ENCODE data around the gene GOSR1.
"Not testable (repeated sequence)": the region's sequence is repeated elsewhere in the genome, so short reads cannot be mapped to it uniquely, and the experiment has no call there.

Gene GOSR1

DNA sequence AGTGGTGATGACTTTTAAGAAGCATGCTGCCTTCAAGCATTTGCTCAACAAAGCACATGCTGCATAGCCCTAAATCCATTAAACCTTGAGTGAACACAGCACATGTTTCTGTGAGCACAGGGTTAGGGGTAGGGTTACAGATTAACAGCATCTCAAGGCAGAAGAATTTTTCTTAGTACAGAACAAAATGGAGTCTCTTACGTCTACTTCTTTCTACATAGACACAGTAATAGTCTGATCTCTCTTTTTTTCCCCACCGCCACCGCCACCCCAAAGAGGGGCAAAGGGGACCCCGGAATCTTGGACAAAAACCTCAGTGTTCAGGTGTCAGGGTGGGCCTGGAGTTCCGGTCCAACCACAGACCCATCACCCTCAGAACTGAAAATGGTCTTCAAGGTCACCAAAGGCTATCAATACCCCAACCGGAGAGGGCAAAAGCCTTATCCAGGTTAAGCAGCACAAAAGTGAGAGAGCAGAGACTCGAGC, 86.7 kb downstream of the GOSR1 start:
- not testable (repeated sequence) for H3K79me2 ChIP-seq (ENCODE audit: insufficient read depth, low read length); H3K27me3 ChIP-seq (ENCODE audit: low read length); H3K4me2 ChIP-seq (ENCODE audit: low read depth, low read length, poor library complexity, severe bottlenecking); H3K9ac ChIP-seq (ENCODE audit: low read length); H3K4me3 ChIP-seq (ENCODE audit: insufficient read depth, low read length, poor library complexity, severe bottlenecking); H4K20me1 ChIP-seq (ENCODE audit: low read depth, low read length); H2AFZ ChIP-seq (ENCODE audit: low read depth, low read length, severe bottlenecking); H3F3A ChIP-seq (ENCODE audit: insufficient read depth); H3K9me3 ChIP-seq (ENCODE audit: insufficient read depth, low read length); H3K36me3 ChIP-seq (ENCODE audit: low read length); H3K27ac ChIP-seq (ENCODE audit: low read depth, low read length); H3K9me2 ChIP-seq (replicated peaks; ENCODE audit: insufficient read depth, low read length)

DNA sequence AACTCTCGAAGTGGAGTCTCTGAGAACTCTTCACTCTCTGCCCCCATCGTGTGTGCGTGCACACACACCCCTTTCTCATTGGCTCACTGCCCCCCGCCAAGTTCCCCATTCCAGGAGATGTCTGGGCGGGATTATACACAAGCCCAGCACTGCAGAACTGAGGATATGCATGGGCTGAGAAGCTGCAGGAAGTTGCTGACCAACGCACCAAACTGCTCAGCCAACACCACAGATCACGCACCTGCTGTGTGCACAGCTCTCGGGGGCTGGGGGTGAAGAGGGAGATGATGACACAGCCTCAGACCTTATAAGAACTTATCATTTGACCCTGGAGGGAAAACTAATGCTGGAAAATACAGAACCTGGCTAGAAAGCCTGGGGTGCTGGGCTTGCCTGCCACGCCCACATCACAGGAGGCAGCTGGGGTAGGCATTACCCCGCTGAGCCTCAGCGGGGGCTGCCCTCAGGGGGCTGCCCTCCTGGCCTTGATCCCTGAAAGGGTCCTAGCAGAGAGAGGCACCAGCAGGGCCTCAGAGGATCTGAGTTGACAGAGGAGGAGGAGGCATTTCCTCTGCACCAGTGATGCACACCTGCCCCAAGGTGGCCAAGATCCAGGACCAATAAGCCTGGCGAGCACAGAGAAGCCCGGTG, 87.3 kb downstream of the GOSR1 start:
- H3K79me2 ChIP-seq (ENCODE audit: insufficient read depth, low read length); H3K9me2 ChIP-seq (replicated peaks; ENCODE audit: insufficient read depth, low read length); H3K27ac ChIP-seq (ENCODE audit: low read depth, low read length); H3K4me2 ChIP-seq (ENCODE audit: low read depth, low read length, poor library complexity, severe bottlenecking); H3K4me3 ChIP-seq (ENCODE audit: insufficient read depth, low read length, poor library complexity, severe bottlenecking); H4K20me1 ChIP-seq (ENCODE audit: low read depth, low read length); H3K9ac ChIP-seq (ENCODE audit: low read length); H3F3A ChIP-seq (ENCODE audit: insufficient read depth); H3K36me3 ChIP-seq (ENCODE audit: low read length); H3K27me3 ChIP-seq (ENCODE audit: low read length); H3K9me3 ChIP-seq (ENCODE audit: insufficient read depth, low read length); H2AFZ ChIP-seq (ENCODE audit: low read depth, low read length, severe bottlenecking): not testable (repeated sequence)

DNA sequence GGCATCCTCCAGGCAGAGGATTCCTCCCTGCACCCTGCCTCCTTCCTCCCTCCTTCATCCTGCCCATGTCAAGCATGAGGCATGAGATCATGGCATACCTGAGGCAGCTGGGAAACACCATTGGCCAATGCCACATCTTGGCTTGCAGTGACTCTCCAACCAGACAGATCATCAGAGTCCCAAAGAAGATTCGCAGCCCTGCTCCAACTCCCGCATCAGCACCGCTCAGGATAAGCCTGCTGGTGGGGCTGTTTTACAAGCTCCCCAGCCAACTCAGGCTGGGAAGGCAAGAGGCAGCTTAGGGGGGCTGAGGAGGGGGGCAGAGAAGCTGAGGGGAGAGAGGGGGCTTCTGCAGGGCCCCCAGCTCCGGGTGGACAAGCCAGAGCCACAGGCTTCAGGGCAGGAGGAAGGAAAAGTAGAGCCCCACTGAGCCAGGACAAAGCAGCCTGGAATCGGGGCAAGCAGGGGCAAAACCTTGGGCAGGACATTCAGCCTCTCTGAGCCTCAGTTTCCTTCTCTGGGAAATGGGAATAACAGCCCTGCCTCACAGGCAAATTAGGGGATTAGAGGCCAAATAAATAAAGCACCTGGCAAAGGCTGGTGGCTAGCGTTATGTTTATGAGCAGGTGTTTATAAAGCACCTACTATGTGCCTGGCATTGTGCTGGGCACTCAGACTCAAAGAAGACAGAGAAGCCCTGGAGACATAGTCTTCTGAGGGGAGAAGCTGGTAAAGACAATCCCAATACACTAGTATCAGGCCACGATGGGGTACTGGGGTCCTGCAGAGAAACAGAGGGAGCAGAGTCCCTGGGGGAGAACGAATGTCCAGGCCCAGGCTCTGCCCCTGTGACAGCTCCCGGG, 88.1 kb downstream of the GOSR1 start:
- H3K4me2 ChIP-seq (ENCODE audit: low read depth, low read length, poor library complexity, severe bottlenecking) = no peak overlapping the region
- TF ChIP-seq EZH2phosphoT487 (conservative IDR thresholded peaks at IDR 0.05; ENCODE audit: low read length) = no peak
- TF ChIP-seq, protein P1, sequence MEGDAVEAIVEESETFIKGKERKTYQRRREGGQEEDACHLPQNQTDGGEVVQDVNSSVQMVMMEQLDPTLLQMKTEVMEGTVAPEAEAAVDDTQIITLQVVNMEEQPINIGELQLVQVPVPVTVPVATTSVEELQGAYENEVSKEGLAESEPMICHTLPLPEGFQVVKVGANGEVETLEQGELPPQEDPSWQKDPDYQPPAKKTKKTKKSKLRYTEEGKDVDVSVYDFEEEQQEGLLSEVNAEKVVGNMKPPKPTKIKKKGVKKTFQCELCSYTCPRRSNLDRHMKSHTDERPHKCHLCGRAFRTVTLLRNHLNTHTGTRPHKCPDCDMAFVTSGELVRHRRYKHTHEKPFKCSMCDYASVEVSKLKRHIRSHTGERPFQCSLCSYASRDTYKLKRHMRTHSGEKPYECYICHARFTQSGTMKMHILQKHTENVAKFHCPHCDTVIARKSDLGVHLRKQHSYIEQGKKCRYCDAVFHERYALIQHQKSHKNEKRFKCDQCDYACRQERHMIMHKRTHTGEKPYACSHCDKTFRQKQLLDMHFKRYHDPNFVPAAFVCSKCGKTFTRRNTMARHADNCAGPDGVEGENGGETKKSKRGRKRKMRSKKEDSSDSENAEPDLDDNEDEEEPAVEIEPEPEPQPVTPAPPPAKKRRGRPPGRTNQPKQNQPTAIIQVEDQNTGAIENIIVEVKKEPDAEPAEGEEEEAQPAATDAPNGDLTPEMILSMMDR (IDR thresholded peaks at IDR 0.05; ENCODE audit: insufficient read depth, low read length, poor library complexity, severe bottlenecking) = no peak
- H4K20me1 ChIP-seq (ENCODE audit: low read depth, low read length) = no peaks in the 10 kb centered on the region
- H3K27me3 ChIP-seq (ENCODE audit: low read length) = no peaks in the 10 kb centered on the region
- H3K79me2 ChIP-seq (ENCODE audit: insufficient read depth, low read length) = no peaks in the 10 kb centered on the region
- no peak overlapping the region for H3K4me3 ChIP-seq (ENCODE audit: insufficient read depth, low read length, poor library complexity, severe bottlenecking)
- no peak overlapping the region for H2AFZ ChIP-seq (ENCODE audit: low read depth, low read length, severe bottlenecking)
- H3K9me2 ChIP-seq (replicated peaks; ENCODE audit: insufficient read depth, low read length) = no peaks in the 10 kb centered on the region
- H3K9ac ChIP-seq (ENCODE audit: low read length) = no peak overlapping the region
- no peak overlapping the region for H3K27ac ChIP-seq (ENCODE audit: low read depth, low read length)
- H3K36me3 ChIP-seq (ENCODE audit: low read length) = no peaks in the 10 kb centered on the region
- no peaks in the 10 kb centered on the region for H3K9me3 ChIP-seq (ENCODE audit: insufficient read depth, low read length)
- H3F3A ChIP-seq (ENCODE audit: insufficient read depth) = no peaks in the 10 kb centered on the region

DNA sequence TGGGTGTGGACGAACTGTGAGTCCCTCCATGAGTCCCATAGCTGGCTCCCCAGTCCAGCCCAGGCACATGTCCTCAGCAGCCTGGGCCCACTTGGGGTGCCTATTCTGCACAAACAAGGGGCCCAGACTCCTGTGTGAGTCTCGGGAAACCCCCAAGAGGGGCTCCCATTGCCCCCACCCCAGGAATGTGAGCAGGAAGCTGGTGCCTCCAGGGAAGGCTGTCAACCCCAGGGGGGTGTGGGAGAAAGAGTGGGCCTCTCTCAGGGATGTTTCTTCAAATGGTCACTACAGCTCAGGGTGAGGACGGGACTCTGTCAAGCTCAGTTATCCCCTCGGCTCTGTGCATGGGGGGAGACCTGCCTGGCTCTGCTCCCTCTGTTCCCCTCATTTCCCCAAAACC, 88.9 kb downstream of the GOSR1 start:
- not testable (repeated sequence) for H3K9me3 ChIP-seq (ENCODE audit: insufficient read depth, low read length); H3K27ac ChIP-seq (ENCODE audit: low read depth, low read length); H3K4me2 ChIP-seq (ENCODE audit: low read depth, low read length, poor library complexity, severe bottlenecking); H3K79me2 ChIP-seq (ENCODE audit: insufficient read depth, low read length); H3K9ac ChIP-seq (ENCODE audit: low read length); H2AFZ ChIP-seq (ENCODE audit: low read depth, low read length, severe bottlenecking); H3K9me2 ChIP-seq (replicated peaks; ENCODE audit: insufficient read depth, low read length); H3K36me3 ChIP-seq (ENCODE audit: low read length); H3K4me3 ChIP-seq (ENCODE audit: insufficient read depth, low read length, poor library complexity, severe bottlenecking); H3K27me3 ChIP-seq (ENCODE audit: low read length); H4K20me1 ChIP-seq (ENCODE audit: low read depth, low read length); H3F3A ChIP-seq (ENCODE audit: insufficient read depth)

DNA sequence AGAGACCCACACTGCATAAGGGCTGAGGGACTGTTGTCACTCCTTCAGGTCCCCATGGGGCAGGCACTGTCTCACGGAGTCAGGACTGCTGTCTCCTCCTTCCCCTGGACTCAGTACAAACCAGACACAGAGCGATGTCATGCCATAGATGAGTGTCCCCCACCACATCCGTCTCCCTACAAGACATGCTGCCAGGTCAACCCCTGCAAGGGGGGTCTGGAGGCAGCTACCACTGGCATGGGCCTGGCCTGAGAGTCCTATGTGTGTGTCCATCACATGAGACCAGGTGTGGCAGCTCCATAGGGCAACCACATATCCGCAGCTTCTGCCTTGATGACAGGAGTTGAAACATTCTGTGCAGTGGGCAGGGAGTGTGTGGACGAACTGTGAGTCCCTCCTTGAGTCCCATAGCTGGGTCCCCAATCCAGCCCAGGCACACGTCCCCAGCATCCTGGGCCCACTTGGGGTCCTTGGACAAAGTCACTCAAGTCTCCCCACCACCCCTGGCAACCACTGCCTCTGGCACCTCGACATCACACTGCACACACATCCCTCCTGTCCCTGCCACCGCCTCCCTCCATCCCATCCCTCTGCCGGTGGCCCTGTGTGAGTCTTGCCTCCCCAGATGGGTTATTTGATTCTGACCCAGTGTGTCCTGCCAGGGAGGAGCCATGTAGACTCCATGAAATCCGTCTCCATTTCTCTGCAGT, 89.5 kb downstream of the GOSR1 start:
- not testable (repeated sequence) for H3K9ac ChIP-seq (ENCODE audit: low read length); H3K9me3 ChIP-seq (ENCODE audit: insufficient read depth, low read length); H3K36me3 ChIP-seq (ENCODE audit: low read length); H3F3A ChIP-seq (ENCODE audit: insufficient read depth); H3K27me3 ChIP-seq (ENCODE audit: low read length); H4K20me1 ChIP-seq (ENCODE audit: low read depth, low read length); H3K27ac ChIP-seq (ENCODE audit: low read depth, low read length); H3K79me2 ChIP-seq (ENCODE audit: insufficient read depth, low read length); H3K4me3 ChIP-seq (ENCODE audit: insufficient read depth, low read length, poor library complexity, severe bottlenecking); H3K9me2 ChIP-seq (replicated peaks; ENCODE audit: insufficient read depth, low read length); H3K4me2 ChIP-seq (ENCODE audit: low read depth, low read length, poor library complexity, severe bottlenecking); H2AFZ ChIP-seq (ENCODE audit: low read depth, low read length, severe bottlenecking)
